Endothelial cell of umbilical vein (primary cell): ENCODE measurements around the gene STN1. TPM values are rescaled to one million over a fixed set of nuclear protein-coding genes. Genes with fewer than 3 reads are reported as not detected.

Experiments
- BruUV-seq: library from RNA; stranded (reverse); fragments of 400-500 nt; replicated peaks from 2 replicates; lab custom pipeline; 2021; lab: Mats Ljungman, UMichigan
- CTCF ChIA-PET: fragments of 300-600, 350-600 bp; sonication (Branson Sonifier 250); formaldehyde crosslinking; loops from one replicate; lab custom pipeline; 2021; ENCODE audit warnings: antibody characterized with exemption, inconsistent platforms; lab: Charles Lee
- POLR2A ChIA-PET: fragments of 300-600, 350-600 bp; sonication (Branson Sonifier 250); formaldehyde crosslinking; loops from one replicate; lab custom pipeline; 2021; ENCODE audit warnings: antibody characterized with exemption, inconsistent platforms; lab: Charles Lee
- DNase-seq: peaks from one replicate; pipeline ENCODE4 v3.0.0-alpha.2; 2011; ENCODE audit warnings: low read depth, low spot score
- FAIRE-seq: peaks from 2 replicates; lab custom pipeline; 2011; peaks lifted over from hg19 to GRCh38; lab: Jason Lieb, UNC
- H2AFZ ChIP-seq: 2 replicates; pipeline ENCODE4 v1.6.0; 2012; ENCODE audit warnings: low read depth, low read length, control low read depth, inconsistent platforms
- H3K27ac ChIP-seq: 2 replicates; pipeline ENCODE4 v1.5.1; 2011; ENCODE audit warnings: low read depth, mild to moderate bottlenecking, control low read depth, low read length, moderate library complexity; ENCODE audit not compliant: insufficient read depth
- H3K27me3 ChIP-seq, 2 experiments: 2 replicates each; pipeline versions ENCODE4 v1.6.0 to v1.6.1; 2011; ENCODE audit warnings: low read length in 2 of 2, mixed read lengths in 1 of 2; ENCODE audit not compliant: control insufficient read depth in 2 of 2, insufficient read depth in 2 of 2
- H3K36me3 ChIP-seq, 2 experiments: 2 replicates in 1 of 2; 3 replicates in 1 of 2; pipeline ENCODE4 v1.5.1; 2011; ENCODE audit warnings: low read length in 2 of 2, mild to moderate bottlenecking in 1 of 2, moderate library complexity in 1 of 2; ENCODE audit not compliant: control insufficient read depth in 2 of 2, insufficient read depth in 2 of 2; ENCODE audit errors: extremely low read depth in 1 of 2
- H3K4me1 ChIP-seq: 3 replicates; pipeline ENCODE4 v1.5.1; 2011; ENCODE audit warnings: mild to moderate bottlenecking, low read length; ENCODE audit not compliant: control insufficient read depth, insufficient read depth; ENCODE audit errors: extremely low read depth
- H3K4me2 ChIP-seq: 2 replicates; pipeline ENCODE4 v1.6.1; 2011; ENCODE audit warnings: low read length, control low read depth, mixed read lengths; ENCODE audit not compliant: insufficient read depth
- H3K4me3 ChIP-seq, 3 experiments: fragments of 200-600 bp in 1 of 3; sonication (generic), shearing (Covaris generic) in 1 of 3; replicated peaks in 1 of 3; 2 replicates each; pipeline ENCODE4 v1.5.1; 2011 to 2016; ENCODE audit warnings: control low read depth in 3 of 3, low read length in 3 of 3, mild to moderate bottlenecking in 2 of 3, inconsistent platforms in 1 of 3, low read depth in 1 of 3, moderate library complexity in 1 of 3; ENCODE audit not compliant: insufficient read depth in 1 of 3
- H3K79me2 ChIP-seq: 2 replicates; pipeline ENCODE4 v1.6.0; 2012; ENCODE audit warnings: low read length, inconsistent platforms; ENCODE audit not compliant: control insufficient read depth, insufficient read depth
- H3K9ac ChIP-seq: replicated peaks from 2 replicates; pipeline ENCODE3; 2011; ENCODE audit warnings: low read length, control low read depth; ENCODE audit not compliant: insufficient read depth; ENCODE audit errors: extremely low read depth
- H3K9me1 ChIP-seq: replicated peaks from 3 replicates; pipeline ENCODE4 v1.6.0; 2011; ENCODE audit warnings: mild to moderate bottlenecking, low read length; ENCODE audit not compliant: control insufficient read depth, insufficient read depth; ENCODE audit errors: extremely low read depth
- H3K9me3 ChIP-seq: replicated peaks from 2 replicates; pipeline ENCODE4 v1.5.1; 2012; ENCODE audit warnings: low read length, inconsistent platforms; ENCODE audit not compliant: control insufficient read depth, insufficient read depth
- H4K20me1 ChIP-seq: replicated peaks from 2 replicates; pipeline ENCODE3; 2011; ENCODE audit warnings: mild to moderate bottlenecking, low read length; ENCODE audit not compliant: control insufficient read depth, insufficient read depth; ENCODE audit errors: extremely low read depth
- CTCF ChIP-seq, 2 donors: IDR thresholded peaks; 1 replicate in 1 of 2; 2 replicates in 1 of 2; pipeline ENCODE4 v1.5.1; 2011; ENCODE audit warnings: low read length in 2 of 2, mild to moderate bottlenecking in 2 of 2, moderate library complexity in 2 of 2, control low read depth in 1 of 2, inconsistent platforms in 1 of 2, low read depth in 1 of 2; ENCODE audit not compliant: insufficient read depth in 1 of 2; ENCODE audit errors: extremely low read depth in 1 of 2
- EZH2 ChIP-seq: IDR thresholded peaks from 2 replicates; pipeline ENCODE4 v1.6.1; 2012; ENCODE audit warnings: borderline replicate concordance, low read depth, mild to moderate bottlenecking, moderate library complexity, low read length, inconsistent platforms; ENCODE audit not compliant: severe bottlenecking
- FOS ChIP-seq: IDR thresholded peaks from 2 replicates; pipeline ENCODE4 v1.6.1; 2011; ENCODE audit warnings: mild to moderate bottlenecking, low read length, moderate library complexity, borderline replicate concordance; ENCODE audit not compliant: insufficient read depth
- GATA2 ChIP-seq: IDR thresholded peaks from 2 replicates; pipeline ENCODE4 v1.7.0; 2011; ENCODE audit warnings: low read depth, mild to moderate bottlenecking, moderate library complexity, mixed read lengths, low read length; ENCODE audit not compliant: insufficient read length, insufficient read depth
- JUN ChIP-seq: IDR thresholded peaks from 2 replicates; pipeline ENCODE4 v1.6.1; 2011; ENCODE audit warnings: borderline replicate concordance, low read depth; ENCODE audit not compliant: insufficient read length, insufficient read depth
- MAX ChIP-seq: IDR thresholded peaks from 2 replicates; pipeline ENCODE4 v1.6.1; 2011; ENCODE audit not compliant: insufficient read depth, insufficient read length
- MYC ChIP-seq: IDR thresholded peaks from one replicate; pipeline ENCODE4 v1.6.1; 2011; ENCODE audit warnings: mild to moderate bottlenecking, low read depth, low read length
- POLR2A ChIP-seq: IDR thresholded peaks from 2 replicates; pipeline ENCODE4 v1.6.1; 2012; ENCODE audit warnings: low read depth, mild to moderate bottlenecking, control low read depth, low read length
- POLR2AphosphoS5 ChIP-seq: IDR thresholded peaks from 2 replicates; pipeline ENCODE4 v1.6.1; 2012; ENCODE audit warnings: low read depth, mild to moderate bottlenecking, control low read depth, low read length, moderate library complexity; ENCODE audit not compliant: insufficient read depth
- dilution Hi-C: fragments of 300-500 bp; cut with MboI; formaldehyde crosslinking; loops from one replicate; pipeline ENCODE4 v1.15.0; 2019; ENCODE audit warnings: low sequenced_read_pairs; ENCODE audit not compliant: extremely low pct_ligation_motif_present
- intact Hi-C: fragments of 100-400 bp; cut with micrococcal nuclease; formaldehyde crosslinking; loops from one replicate; pipeline ENCODE4 v1.10.0; 2022
- polyA plus RNA-seq, 4 experiments: library from polyadenylated mRNA; depleted of rRNA in 3 of 4; stranded (reverse) in 3 of 4; unstranded in 1 of 4; fragments of >200 nt; gene quantifications; 2 replicates each; pipeline versions ENCODE4 v1.2.1 to v1.2.3, GENCODE V29; 2011 to 2012; ENCODE audit warnings: missing spikeins in 1 of 4
- total RNA-seq: library from RNA; stranded (reverse); gene quantifications from 2 replicates; pipeline ENCODE4 v1.2.3, GENCODE V29; 2021

The STN1 gene
- total and polyA plus RNA-seq, 2 donors (not counting 3 experiments of a cell fraction or from before 2014, with no cell fraction given), result 10.8 to 15.3 TPM

- Histone ChIP-seq H3K36me3 (no peaks in the 10 kb centered on the region), H3K9me3 (no peaks in the 10 kb centered on the region), H3K9me1 (no peaks in the 10 kb centered on the region), H3K4me3 (no peak overlapping the region), H4K20me1 (no peaks in the 10 kb centered on the region), H3K79me2 (no peaks in the 10 kb centered on the region), H3K27me3 (no peaks in the 10 kb centered on the region), H3K9ac (no peak overlapping the region), H3K4me2 (no peak overlapping the region), H2AFZ (no peak overlapping the region), H3K27ac (no peak overlapping the region), H3K4me1 (peaks cover 10% of the 10 kb centered on the region)
- TF ChIP-seq CTCF (IDR thresholded peaks at IDR 0.05; ENCODE audit: extremely low read depth in 1 of 2, insufficient read depth in 1 of 2, low read depth in 1 of 2, low read length in 2 of 2) (no peak), POLR2AphosphoS5 (no peak), MYC (no peak), POLR2A (no peak), FOS (no peak), GATA2 (no peak), JUN (no peak), EZH2 (no peak), MAX (no peak)
- DNase-seq, result no peak
- dilution Hi-C loops (no loop called here), intact Hi-C loops (no loop called here)
- CTCF ChIA-PET, result no interaction called here
- BruUV-seq, result no TSS peak
- FAIRE-seq, result no peak
- POLR2A ChIA-PET, result no interaction called here
Measured at GRCh38 chr10:103841519-103841918, 76.5 kb downstream of the STN1 start.
